GM12864 (cell line): Measurements from ENCODE around the gene ADAMTS4.
A peak's percentile ranks its signal among the peaks of the same experiment; 100 is the strongest.

Experiments
- DNase-seq: peaks from one replicate; pipeline ENCODE4 v3.0.0-alpha.2; 2011; ENCODE audit warnings: low read depth
- H3K4me3 ChIP-seq: 2 replicates; pipeline ENCODE4 v1.5.1; 2011; ENCODE audit warnings: mild to moderate bottlenecking, low read depth, low read length, control low read depth
- TF ChIP-seq, protein P1 (sequence below): IDR thresholded peaks from 2 replicates; pipeline ENCODE4 v1.5.1; 2011; ENCODE audit warnings: low read depth, mild to moderate bottlenecking, moderate library complexity, low read length, control low read depth, inconsistent platforms; ENCODE audit errors: missing control alignments

Gene ADAMTS4

DNA sequence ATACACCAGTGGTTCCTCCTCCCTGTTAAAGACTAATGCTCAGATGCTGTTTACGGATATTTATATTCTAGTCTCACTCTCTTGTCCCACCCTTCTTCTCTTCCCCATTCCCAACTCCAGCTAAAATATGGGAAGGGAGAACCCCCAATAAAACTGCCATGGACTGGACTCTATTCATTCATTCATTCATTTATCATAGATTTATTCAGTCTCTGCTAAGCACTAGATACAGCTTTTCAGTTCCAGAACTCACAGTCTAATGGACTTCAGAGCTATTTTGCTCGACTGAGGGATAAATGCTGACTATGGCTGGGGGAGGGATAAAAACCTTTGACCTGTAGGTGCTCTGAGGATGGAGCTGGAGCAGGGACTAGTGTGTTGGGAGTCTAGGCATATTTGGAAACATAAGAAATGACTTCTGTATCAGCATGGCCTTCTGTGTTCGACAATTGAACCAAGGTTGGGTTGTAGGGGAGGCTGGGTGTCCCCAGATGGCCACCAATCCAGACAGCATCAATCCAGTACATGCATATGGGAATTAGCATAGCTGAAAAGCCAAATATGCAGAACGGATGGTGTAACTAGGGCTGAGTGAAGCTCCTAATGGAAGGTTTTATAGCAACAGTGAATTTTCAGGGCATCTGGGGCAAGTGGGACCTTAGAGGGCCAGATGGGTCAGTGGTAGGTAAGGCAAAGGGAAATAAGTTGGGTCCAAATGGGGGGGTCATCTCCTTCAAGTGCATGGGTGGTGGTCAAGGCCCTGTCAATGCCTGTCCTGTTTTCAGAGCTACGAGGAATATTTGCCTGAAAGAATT is 20.4 kb upstream of the ADAMTS4 start:
- no peak for DNase-seq
- TF ChIP-seq, protein P1, sequence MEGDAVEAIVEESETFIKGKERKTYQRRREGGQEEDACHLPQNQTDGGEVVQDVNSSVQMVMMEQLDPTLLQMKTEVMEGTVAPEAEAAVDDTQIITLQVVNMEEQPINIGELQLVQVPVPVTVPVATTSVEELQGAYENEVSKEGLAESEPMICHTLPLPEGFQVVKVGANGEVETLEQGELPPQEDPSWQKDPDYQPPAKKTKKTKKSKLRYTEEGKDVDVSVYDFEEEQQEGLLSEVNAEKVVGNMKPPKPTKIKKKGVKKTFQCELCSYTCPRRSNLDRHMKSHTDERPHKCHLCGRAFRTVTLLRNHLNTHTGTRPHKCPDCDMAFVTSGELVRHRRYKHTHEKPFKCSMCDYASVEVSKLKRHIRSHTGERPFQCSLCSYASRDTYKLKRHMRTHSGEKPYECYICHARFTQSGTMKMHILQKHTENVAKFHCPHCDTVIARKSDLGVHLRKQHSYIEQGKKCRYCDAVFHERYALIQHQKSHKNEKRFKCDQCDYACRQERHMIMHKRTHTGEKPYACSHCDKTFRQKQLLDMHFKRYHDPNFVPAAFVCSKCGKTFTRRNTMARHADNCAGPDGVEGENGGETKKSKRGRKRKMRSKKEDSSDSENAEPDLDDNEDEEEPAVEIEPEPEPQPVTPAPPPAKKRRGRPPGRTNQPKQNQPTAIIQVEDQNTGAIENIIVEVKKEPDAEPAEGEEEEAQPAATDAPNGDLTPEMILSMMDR = no peak
- no peak overlapping the region for H3K4me3 ChIP-seq

DNA sequence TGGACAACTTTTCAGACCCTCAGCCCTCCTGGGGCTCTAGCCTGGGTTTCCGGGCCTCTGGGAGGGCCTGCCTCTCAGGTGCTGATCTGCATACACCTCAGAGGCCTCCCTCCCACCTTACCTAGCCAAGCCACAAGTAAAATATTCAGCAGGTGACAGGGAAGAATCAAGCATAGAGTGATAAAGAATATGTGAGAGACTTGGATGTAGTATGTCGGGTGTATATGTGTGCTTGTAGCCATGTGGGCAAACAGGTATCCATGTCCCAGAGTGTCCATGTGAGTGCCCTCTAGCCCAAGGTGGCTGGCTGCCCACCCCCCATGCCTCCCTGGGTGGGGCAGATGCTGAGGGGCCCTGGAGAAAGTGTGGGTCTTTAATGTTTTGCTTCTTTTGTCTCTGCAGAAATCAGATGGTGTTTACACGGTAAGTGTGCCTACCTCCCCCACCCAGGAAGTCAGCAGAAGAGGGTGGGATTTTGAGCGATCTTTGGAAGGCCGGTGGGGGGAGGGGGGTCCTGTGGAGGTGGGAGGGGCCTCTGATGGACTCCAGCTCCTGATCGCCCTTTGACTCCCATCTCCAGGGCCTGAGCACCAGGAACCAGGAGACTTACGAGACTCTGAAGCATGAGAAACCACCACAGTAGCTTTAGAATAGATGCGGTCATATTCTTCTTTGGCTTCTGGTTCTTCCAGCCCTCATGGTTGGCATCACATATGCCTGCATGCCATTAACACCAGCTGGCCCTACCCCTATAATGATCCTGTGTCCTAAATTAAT is 19.6 kb upstream of the ADAMTS4 start:
- no peak overlapping the region for H3K4me3 ChIP-seq
- no peak for DNase-seq
- TF ChIP-seq, protein P1 = no peak

DNA sequence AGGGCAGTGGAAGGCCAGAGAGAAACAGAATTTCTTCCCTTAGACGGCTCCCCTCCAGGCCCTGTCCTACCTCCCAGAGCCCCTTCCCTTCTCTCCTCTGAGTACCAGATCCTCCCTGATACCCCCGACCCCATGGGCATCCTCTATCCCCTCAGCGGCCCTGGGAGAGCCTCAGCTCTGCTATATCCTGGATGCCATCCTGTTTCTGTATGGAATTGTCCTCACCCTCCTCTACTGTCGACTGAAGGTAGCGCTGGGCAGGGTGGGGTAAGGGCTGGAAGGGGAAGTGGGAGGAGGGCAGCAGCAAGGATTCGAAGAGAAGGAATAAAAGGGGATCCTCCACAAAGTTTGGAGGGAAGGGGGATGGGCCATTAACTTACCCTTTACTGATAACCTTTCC is 19.0 kb upstream of the ADAMTS4 start:
- H3K4me3 ChIP-seq = no peak overlapping the region
- TF ChIP-seq, protein P1 = no peak

DNA sequence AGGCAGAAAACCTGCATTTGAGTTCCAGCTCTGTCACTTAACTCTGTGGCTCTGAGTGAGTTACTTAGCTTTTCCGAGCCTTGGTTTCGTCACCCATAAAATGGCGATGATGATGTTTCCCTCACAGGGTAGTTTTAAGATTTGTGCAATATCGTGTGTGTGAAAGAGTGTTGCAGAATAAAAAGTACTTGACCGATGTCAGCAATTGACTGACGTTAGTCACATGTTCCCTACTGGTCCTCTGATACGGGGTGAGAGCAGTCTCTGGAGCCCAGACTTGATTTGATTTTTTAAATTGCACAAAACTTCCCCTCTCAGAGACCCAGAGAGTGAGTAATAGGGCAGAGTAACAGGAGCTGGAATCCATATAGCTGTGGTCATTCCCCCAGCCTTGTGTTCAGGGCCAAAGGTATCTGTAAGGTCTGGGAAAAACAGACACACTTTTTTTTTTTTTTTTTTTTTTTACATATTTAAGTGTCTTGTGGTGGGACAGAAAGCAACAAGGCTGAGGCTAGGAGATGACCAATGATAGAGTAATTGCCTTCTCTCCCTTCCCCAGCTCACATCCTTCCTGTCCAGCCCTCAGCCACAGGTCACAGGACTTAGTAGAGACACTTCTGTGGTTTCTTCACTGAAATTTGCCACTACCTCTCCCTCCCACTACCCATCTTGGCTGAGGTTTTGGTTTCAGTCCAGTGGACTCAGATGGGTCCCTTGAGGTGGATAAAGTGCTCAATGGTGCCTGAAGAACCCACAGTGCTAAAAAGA is 18.3 kb upstream of the ADAMTS4 start:
- TF ChIP-seq, protein P1 = no peak
- H3K4me3 ChIP-seq = no peak overlapping the region
- peak; percentile 66 for DNase-seq

More for the DNA sequence above, 19.0 kb upstream of the ADAMTS4 start:
- DNase-seq = no peak

DNA sequence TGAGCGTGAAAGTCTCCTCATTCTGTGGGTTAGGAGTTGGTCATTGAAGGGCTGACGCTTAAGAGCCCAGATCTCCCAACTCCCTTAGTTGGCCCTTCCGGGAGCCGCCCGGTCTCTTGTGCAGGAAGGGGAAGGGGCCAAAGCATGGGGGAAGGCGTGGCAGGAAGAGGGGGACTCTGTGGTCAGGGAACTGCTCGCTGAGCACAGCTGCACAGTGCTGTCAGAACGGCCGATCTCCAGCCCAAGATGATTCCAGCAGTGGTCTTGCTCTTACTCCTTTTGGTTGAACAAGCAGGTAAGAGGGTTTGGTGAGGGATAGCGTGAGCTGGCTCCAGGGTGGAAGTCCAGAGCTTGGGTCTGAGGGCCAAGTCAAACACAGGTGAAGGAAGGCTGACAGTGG is 16.2 kb upstream of the ADAMTS4 start, which contains the start of gene FCER1G:
TSS of gene FCER1G (plus strand) at position 220 of the 400 bp plus-strand sequence. CDS start at position 247, 27 bp downstream.
- no peak for DNase-seq
- TF ChIP-seq, protein P1 = no peak
- H3K4me3 ChIP-seq = no peak within 1 kb of the TSS

DNA sequence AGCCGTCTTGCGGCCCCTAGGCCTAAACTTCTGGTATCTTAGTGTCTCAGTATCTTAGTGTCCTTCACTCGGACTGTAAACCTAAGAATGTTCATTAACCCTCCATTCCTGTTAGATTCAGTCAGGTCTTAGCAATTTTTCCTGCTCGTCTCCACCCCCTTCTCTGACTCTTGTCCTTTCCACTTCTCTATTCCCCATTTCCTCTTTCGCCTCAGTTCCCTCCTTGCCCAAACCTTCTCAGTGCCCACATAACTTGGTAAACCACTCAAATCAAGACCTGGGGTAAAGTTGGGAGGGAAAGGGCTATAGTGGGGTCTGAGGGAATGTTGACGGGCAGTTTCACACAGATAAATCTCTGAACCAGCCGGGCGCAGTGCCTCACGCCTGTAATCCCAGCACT is 15.5 kb upstream of the ADAMTS4 start:
- TF ChIP-seq, protein P1 = no peak
- DNase-seq = no peak
- no peak overlapping the region for H3K4me3 ChIP-seq
